Stimulated activated CD8-positive, alpha-beta memory T cell treated with anti-CD3 and anti-CD28 coated beads, Interleukin-15, amount 100 ng/mL, for 1 hour (primary cell): ENCODE measurements around the gene RRP1.
A peak's percentile ranks its signal among the peaks of the same experiment; 100 is the strongest.

ENCODE experiments used
- DNase-seq: peaks from one replicate; pipeline ENCODE4 v3.0.0-alpha.2; 2020; ENCODE audit warnings: low read depth

The RRP1 gene

GRCh38 chr21:43802713-43803313 lies 13.4 kb downstream of the RRP1 start:
- no peak for DNase-seq

- no peak for DNase-seq
These were observed 14.4 kb downstream of the RRP1 start for GRCh38 chr21:43803558-43804300.

- no peak for DNase-seq
These were observed 16.0 kb downstream of the RRP1 start for GRCh38 chr21:43805275-43805800.

GRCh38 chr21:43806017-43806710 lies 16.8 kb downstream of the RRP1 start:
- no peak for DNase-seq

GRCh38 chr21:43808367-43808766 lies 19.0 kb downstream of the RRP1 start:
- no peak for DNase-seq

- DNase-seq: no peak
These were observed 19.5 kb downstream of the RRP1 start for GRCh38 chr21:43808832-43809251.

- DNase-seq: no peak
These were observed 20.0 kb downstream of the RRP1 start for GRCh38 chr21:43809346-43809799.

- no peak for DNase-seq
These were observed 20.6 kb downstream of the RRP1 start for GRCh38 chr21:43809853-43810504.

GRCh38 chr21:43810505-43811261 lies 21.3 kb downstream of the RRP1 start:
- peak; percentile 89 for DNase-seq

- DNase-seq: no peak
These were observed 22.1 kb downstream of the RRP1 start for GRCh38 chr21:43811262-43812105.

GRCh38 chr21:43812139-43812821 lies 22.9 kb downstream of the RRP1 start:
- DNase-seq: no peak

GRCh38 chr21:43812957-43813655 lies 23.7 kb downstream of the RRP1 start:
- DNase-seq: no peak

GRCh38 chr21:43813656-43813980 lies 24.2 kb downstream of the RRP1 start:
- DNase-seq: no peak

GRCh38 chr21:43814215-43815106 lies 25.1 kb downstream of the RRP1 start:
- DNase-seq: no peak

- DNase-seq: no peak
These were observed 25.8 kb downstream of the RRP1 start for GRCh38 chr21:43815107-43815613.

- no peak for DNase-seq
These were observed 26.6 kb downstream of the RRP1 start for GRCh38 chr21:43815991-43816390.

GRCh38 chr21:43816611-43817071 lies 27.3 kb downstream of the RRP1 start:
- DNase-seq: no peak
